Breast epithelium (tissue), 3 donors: ENCODE results near the gene RTTN.

ENCODE experiments used
- CTCF ChIP-seq, 3 donors: fragments of 450-650 bp; IDR thresholded peaks; one replicate each; pipeline ENCODE4 v1.5.1; 2016 to 2017; ENCODE audit warnings: antibody characterized with exemption in 3 of 3, mild to moderate bottlenecking in 3 of 3, moderate library complexity in 3 of 3
- POLR2AphosphoS5 ChIP-seq, 3 donors: sonication (generic); formaldehyde crosslinking; IDR thresholded peaks; one replicate each; pipeline ENCODE4 v1.6.1; 2017; ENCODE audit warnings: antibody characterized with exemption in 3 of 3

DNA sequence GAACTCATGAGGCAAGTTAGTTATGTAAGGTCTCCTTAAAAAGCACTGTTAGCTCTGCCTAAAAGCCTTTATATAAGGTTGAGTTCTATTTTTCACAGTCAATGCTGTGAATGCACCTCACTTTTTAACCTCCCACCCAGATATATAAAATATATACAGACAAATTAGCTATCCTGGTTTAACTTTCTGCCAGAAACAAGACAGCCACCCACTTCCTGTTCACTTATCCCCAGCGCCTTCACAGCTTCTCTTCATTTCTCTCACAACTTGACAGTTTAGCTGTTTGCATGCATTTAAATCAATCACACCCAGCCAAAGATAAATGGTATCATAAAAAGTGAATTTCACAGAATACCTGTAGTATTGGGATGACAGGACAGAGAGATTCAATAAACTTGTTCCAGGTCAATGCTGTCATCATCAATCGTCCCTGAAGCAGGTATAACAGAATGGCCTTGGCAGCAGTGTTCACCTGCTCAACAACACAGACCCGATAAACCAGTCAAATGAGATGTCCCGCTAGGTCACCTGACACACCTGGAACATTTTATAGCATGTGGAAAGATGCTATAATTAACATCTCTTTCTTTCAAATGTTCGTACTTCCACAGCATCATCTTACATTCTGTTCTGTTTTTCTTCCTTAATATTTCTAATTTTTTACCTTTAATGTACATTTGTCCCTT is 55.7 kb downstream of the RTTN start:
- TF ChIP-seq CTCF (IDR thresholded peaks at IDR 0.05) (no peak), POLR2AphosphoS5 (IDR thresholded peaks at IDR 0.05) (no peak)
